Measurements from ENCODE around the gene TMED6.

DNA sequence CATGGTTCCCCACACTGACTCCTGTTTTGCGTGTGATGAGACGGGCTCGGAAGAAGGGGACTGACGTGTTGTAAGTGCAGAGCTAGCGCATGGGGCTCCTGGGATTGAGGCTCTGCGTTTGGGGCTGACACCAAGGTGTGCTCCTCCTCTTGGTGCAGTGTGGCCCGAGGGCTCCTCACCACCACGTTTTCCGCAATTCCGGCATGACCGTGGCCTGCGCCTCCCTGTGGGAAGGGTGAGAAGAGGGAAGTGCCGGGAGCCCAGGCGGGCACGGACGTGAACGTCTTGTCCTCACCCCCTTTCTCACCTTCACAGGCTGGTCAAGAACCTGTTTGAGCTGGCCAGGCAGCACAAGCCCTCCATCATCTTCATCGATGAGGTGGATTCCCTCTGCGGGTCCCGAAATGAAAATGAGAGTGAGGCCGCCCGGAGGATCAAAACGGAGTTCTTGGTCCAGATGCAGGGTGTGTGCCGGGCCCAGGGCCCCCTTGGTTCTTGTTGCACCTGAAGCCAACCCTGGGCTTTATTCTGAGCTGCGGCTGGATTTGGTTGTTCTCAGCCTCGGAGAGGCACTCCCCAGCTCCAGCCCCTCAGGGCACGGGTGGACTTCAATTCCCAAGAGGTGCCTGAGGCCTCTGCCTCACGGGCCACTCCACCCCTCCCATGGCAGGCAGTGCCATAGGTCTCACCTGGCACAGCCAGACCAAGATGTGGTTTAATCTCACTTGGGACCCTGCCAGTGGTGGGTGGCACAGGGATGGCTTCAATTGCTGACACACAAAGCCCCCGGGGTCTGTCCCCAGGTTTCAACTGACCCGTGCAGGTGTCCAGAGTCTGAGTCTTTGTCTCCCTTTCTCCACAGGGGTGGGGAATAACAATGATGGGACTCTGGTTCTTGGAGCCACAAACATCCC, 31.5 kb downstream of the TMED6 start:
- TF ChIP-seq, protein P1, sequence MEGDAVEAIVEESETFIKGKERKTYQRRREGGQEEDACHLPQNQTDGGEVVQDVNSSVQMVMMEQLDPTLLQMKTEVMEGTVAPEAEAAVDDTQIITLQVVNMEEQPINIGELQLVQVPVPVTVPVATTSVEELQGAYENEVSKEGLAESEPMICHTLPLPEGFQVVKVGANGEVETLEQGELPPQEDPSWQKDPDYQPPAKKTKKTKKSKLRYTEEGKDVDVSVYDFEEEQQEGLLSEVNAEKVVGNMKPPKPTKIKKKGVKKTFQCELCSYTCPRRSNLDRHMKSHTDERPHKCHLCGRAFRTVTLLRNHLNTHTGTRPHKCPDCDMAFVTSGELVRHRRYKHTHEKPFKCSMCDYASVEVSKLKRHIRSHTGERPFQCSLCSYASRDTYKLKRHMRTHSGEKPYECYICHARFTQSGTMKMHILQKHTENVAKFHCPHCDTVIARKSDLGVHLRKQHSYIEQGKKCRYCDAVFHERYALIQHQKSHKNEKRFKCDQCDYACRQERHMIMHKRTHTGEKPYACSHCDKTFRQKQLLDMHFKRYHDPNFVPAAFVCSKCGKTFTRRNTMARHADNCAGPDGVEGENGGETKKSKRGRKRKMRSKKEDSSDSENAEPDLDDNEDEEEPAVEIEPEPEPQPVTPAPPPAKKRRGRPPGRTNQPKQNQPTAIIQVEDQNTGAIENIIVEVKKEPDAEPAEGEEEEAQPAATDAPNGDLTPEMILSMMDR (conservative IDR thresholded peaks at IDR 0.05; ENCODE audit: low read depth in 2 of 2) = no peak
- TF ChIP-seq EZH2 (IDR thresholded peaks at IDR 0.05; ENCODE audit: low read depth, unreplicated experiment) (no peak), POLR2AphosphoS5 (IDR thresholded peaks at IDR 0.05; ENCODE audit: low read depth) (no peak), EZH2phosphoT487 (IDR thresholded peaks at IDR 0.05; ENCODE audit: unreplicated experiment) (no peak), NANOG (IDR thresholded peaks at IDR 0.05; ENCODE audit: borderline replicate concordance) (no peak), ZNF114 (CRISPR knock-in tag; IDR thresholded peaks at IDR 0.05) (no peak)
- TF ChIP-seq, protein P2, sequence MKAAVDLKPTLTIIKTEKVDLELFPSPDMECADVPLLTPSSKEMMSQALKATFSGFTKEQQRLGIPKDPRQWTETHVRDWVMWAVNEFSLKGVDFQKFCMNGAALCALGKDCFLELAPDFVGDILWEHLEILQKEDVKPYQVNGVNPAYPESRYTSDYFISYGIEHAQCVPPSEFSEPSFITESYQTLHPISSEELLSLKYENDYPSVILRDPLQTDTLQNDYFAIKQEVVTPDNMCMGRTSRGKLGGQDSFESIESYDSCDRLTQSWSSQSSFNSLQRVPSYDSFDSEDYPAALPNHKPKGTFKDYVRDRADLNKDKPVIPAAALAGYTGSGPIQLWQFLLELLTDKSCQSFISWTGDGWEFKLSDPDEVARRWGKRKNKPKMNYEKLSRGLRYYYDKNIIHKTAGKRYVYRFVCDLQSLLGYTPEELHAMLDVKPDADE (IDR thresholded peaks at IDR 0.05) = no peak
- TF ChIP-seq, protein P3, sequence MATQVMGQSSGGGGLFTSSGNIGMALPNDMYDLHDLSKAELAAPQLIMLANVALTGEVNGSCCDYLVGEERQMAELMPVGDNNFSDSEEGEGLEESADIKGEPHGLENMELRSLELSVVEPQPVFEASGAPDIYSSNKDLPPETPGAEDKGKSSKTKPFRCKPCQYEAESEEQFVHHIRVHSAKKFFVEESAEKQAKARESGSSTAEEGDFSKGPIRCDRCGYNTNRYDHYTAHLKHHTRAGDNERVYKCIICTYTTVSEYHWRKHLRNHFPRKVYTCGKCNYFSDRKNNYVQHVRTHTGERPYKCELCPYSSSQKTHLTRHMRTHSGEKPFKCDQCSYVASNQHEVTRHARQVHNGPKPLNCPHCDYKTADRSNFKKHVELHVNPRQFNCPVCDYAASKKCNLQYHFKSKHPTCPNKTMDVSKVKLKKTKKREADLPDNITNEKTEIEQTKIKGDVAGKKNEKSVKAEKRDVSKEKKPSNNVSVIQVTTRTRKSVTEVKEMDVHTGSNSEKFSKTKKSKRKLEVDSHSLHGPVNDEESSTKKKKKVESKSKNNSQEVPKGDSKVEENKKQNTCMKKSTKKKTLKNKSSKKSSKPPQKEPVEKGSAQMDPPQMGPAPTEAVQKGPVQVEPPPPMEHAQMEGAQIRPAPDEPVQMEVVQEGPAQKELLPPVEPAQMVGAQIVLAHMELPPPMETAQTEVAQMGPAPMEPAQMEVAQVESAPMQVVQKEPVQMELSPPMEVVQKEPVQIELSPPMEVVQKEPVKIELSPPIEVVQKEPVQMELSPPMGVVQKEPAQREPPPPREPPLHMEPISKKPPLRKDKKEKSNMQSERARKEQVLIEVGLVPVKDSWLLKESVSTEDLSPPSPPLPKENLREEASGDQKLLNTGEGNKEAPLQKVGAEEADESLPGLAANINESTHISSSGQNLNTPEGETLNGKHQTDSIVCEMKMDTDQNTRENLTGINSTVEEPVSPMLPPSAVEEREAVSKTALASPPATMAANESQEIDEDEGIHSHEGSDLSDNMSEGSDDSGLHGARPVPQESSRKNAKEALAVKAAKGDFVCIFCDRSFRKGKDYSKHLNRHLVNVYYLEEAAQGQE (IDR thresholded peaks at IDR 0.05; ENCODE audit: unreplicated experiment) = no peak

Measured in GM23338 (cell line).